ENCODE results near the gene VPS16. TPM values are rescaled to one million over a fixed set of nuclear protein-coding genes. Genes with fewer than 3 reads are reported as not detected.

The VPS16 gene
- total and polyA plus RNA-seq, 2 of the 8 experiments (the other 6 are each of a cell fraction or from before 2014, with no cell fraction given), result 23.8 to 25.9 TPM

DNA sequence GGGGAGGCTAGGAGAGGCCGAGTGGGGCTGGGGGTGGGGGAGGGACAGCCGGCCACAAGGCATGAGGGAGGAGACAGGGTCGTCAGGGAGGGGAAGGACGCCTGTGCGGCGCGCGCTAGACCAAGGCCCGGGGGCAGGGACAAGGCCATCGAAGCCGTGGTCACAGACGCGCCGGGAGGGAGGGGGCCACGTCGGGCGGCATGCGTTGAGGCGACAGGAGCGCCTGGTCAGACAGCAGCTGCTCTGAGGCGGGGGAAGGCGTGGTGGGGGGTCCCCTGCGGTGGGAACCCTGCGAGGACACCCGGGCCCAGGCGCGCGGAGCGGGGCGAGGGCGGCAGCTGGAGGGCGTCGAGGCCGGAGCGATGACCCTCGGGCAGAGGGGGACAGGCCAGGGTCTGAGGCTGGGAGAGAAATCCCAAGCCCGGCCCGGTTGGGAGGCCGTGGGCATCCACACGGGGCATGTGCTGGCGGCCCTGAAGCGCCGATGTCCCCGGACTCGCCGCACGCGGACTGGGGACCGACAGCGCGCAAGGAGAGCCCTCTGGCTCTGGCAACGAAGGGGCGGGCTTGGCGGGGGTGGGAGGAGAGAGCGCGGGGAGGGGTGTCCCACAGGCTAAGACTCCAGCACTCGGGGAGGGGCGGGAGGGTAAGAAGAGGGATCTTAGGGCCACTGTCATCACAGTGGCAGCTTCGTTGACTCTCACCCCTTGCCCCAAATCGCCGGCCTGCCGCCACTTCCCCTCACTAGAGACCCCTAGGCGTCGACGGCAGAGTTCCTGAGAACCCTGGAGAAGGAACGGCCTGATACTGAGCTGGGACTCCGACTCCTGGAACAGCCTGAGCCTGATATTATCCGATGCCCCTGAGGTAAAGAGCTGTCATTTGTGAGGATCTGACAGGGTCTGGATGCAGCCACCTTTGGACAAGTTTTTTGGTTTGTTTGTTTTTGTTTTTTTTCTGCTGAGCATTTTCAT, 19.4 kb upstream of the VPS16 start (continued):
- TF ChIP-seq ZNF274 (IDR thresholded peaks at IDR 0.05; ENCODE audit: borderline replicate concordance, extremely low read depth, low read length) (no peak), JUND (IDR thresholded peaks at IDR 0.05; ENCODE audit: low read length) (no peak), SUZ12 (IDR thresholded peaks at IDR 0.05; ENCODE audit: low read length) (peak; percentile 69)
